K562 (cell line): Measurements from ENCODE around the gene CS. TPM values are rescaled to one million over a fixed set of nuclear protein-coding genes. Genes with fewer than 3 reads are reported as not detected.
A peak's percentile ranks its signal among the peaks of the same experiment; 100 is the strongest.

Experiments
- CBFB ChIP-seq: sonication (generic); formaldehyde crosslinking; IDR thresholded peaks from 2 replicates; pipeline ENCODE4 v1.4.0; 2020; ENCODE audit warnings: mild to moderate bottlenecking, missing genetic modification reagents
- EGR1 ChIP-seq: fragments of 450-650 bp; conservative IDR thresholded peaks from 2 replicates; pipeline ENCODE4 v1.6.1; 2017; ENCODE audit warnings: mild to moderate bottlenecking
- GATAD2A ChIP-seq: fragments of 450-650 bp; IDR thresholded peaks from 2 replicates; pipeline ENCODE4 v1.6.1; 2017
- MTF1 ChIP-seq: fragments of 250-450 bp; sonication (Bioruptor Pico); IDR thresholded peaks from 2 replicates; pipeline ENCODE4 v1.9.0; 2021; ENCODE audit warnings: moderate library complexity, mild to moderate bottlenecking, inconsistent platforms, borderline replicate concordance
- NR4A1 ChIP-seq, 2 experiments: fragments of 250-450 bp in 1 of 2; fragments of 450-650 bp in 1 of 2; sonication (Bioruptor Pico) in 1 of 2; IDR thresholded peaks; 2 replicates each; pipeline versions ENCODE4 v1.4.0 to v1.6.1; 2016 to 2020; ENCODE audit warnings: mild to moderate bottlenecking in 2 of 2, missing compliant biosample characterization in 1 of 2, missing genetic modification characterization in 1 of 2, moderate library complexity in 1 of 2
- POLR2A ChIP-seq: fragments of 450-650 bp; conservative IDR thresholded peaks from 2 replicates; pipeline ENCODE4 v1.6.1; 2016
- SMARCA5 ChIP-seq: fragments of 450-650 bp; IDR thresholded peaks from 2 replicates; pipeline ENCODE4 v1.6.1; 2016
- STAT6 ChIP-seq: sonication (generic); formaldehyde crosslinking; IDR thresholded peaks from 2 replicates; pipeline ENCODE4 v1.8.1; 2023; ENCODE audit warnings: mild to moderate bottlenecking, missing genetic modification reagents
- TAF1 ChIP-seq: IDR thresholded peaks from 2 replicates; pipeline ENCODE4 v1.6.1; 2011; ENCODE audit warnings: mild to moderate bottlenecking, low read length, moderate library complexity; ENCODE audit not compliant: insufficient read depth, control insufficient read depth, severe bottlenecking; ENCODE audit errors: extremely low read depth
- TAF9B ChIP-seq: fragments of 450-650 bp; IDR thresholded peaks from 2 replicates; pipeline ENCODE4 v1.6.1; 2018; ENCODE audit warnings: mild to moderate bottlenecking; ENCODE audit not compliant: partially characterized antibody
- USF2 ChIP-seq: sonication (generic); formaldehyde crosslinking; IDR thresholded peaks from 2 replicates; pipeline ENCODE4 v1.5.0; 2020; ENCODE audit warnings: missing genetic modification reagents
- ZMIZ1 ChIP-seq, 2 experiments: fragments of 150-350 bp in 1 of 2; IDR thresholded peaks; 2 replicates each; pipeline ENCODE4 v1.6.1; 2012 to 2016; ENCODE audit warnings: low read depth in 2 of 2, low read length in 2 of 2, mild to moderate bottlenecking in 1 of 2, moderate library complexity in 1 of 2
- ZNF143 ChIP-seq: sonication (generic); formaldehyde crosslinking; IDR thresholded peaks from 2 replicates; pipeline ENCODE4 v1.9.0; 2022; ENCODE audit warnings: mild to moderate bottlenecking, missing genetic modification reagents
- polyA plus RNA-seq, 8 experiments: library from polyadenylated mRNA; depleted of rRNA in 4 of 8; stranded (reverse) in 5 of 8; unstranded in 3 of 8; fragments of >200 nt; fragmentation: Nextera tagmentation in 2 of 8; fragmentation: Illumina TruSeq in 1 of 8; extraction: Ambion mirVana in 2 of 8; extraction: Trizol in 1 of 8; gene quantifications; 2 replicates each; pipeline versions ENCODE4 v1.2.1 to v1.2.3, GENCODE V29; 2011 to 2014; ENCODE audit warnings: inconsistent platforms in 1 of 8, missing spikeins in 1 of 8
- total RNA-seq, 7 experiments: library from RNA; depleted of rRNA in 6 of 7; stranded (reverse); fragments of >200 nt in 6 of 7; fragmentation: Illumina TruSeq in 2 of 7; extraction: Trizol in 2 of 7; gene quantifications; 2 replicates each; pipeline versions ENCODE4 v1.2.1 to v1.2.3, GENCODE V29; 2011 to 2021; ENCODE audit warnings: low replicate concordance in 1 of 7
- TF ChIP-seq, protein P1 (sequence below): sonication (generic); formaldehyde crosslinking; IDR thresholded peaks from 2 replicates; pipeline ENCODE4 v1.8.1; 2023; ENCODE audit warnings: missing genetic modification reagents, mild to moderate bottlenecking, borderline replicate concordance

Gene CS
- total and polyA plus RNA-seq, 9 of the 15 experiments (the other 6 are each of a cell fraction or from before 2014, with no cell fraction given): 99.9 to 390 (median 149) TPM

DNA sequence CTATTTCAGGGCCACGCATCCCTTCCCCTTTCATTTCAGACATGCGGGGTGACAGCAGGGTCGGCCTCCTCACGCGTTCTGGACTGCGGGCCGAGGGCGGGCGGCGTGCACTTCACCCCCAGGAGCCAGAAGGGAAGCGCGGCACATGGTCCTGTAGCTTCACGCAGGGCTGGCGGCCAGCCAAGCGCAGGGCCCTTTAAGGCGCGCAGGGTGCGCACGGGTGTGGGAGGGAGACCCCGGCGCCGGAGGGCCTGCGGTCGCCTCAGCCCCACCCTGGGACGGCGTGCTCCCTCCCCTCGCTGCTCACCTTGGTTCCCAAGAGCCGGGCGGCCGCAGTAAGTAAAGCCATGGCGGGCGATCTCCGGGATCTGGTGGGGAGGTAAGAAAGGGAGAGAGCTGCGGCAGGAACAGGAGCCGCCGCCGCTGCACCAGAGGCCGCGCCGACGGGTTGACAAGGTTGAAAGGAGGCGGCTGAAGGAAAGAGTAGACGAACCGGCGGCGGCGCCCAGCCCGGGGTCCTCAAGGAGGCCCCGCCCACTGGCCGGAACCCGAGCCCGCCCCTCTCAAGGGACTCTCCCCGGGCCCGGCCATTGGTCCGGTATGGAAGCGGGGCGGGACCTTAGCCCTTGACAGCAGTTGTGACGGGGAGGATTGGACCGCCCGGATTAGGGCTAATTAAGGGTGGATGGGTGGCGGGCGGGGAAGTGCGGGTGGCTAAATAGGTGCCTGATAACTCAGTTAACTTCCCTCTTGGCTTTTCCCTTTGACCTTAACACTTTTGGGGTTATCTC, at the start of gene CS (continued):
- TF ChIP-seq TAF1 (peak; percentile 57), GATAD2A (no peak), SMARCA5 (no peak), CBFB (CRISPR knock-in tag) (peak; percentile 89; the same call in 1 of the 2 replicates), EGR1 (peak; percentile 46), STAT6 (CRISPR knock-in tag) (no peak), NR4A1 (CRISPR knock-in tag; IDR thresholded peaks at IDR 0.05) (no peak), NR4A1 (tag; IDR thresholded peaks at IDR 0.05) (no peak), MTF1 (CRISPR knock-in tag) (no peak), TAF9B (no peak), USF2 (CRISPR knock-in tag) (no peak; the same call in 1 of the 2 replicates), POLR2A (peak; percentile 95), ZNF143 (CRISPR knock-in tag) (0 out of 2 replicates have a peak, but pooled peaks have one; percentile 25), ZMIZ1 (IDR thresholded peaks at IDR 0.05; ENCODE audit: low read depth in 2 of 2, low read length in 2 of 2) (no peak)
- TF ChIP-seq, protein P1, sequence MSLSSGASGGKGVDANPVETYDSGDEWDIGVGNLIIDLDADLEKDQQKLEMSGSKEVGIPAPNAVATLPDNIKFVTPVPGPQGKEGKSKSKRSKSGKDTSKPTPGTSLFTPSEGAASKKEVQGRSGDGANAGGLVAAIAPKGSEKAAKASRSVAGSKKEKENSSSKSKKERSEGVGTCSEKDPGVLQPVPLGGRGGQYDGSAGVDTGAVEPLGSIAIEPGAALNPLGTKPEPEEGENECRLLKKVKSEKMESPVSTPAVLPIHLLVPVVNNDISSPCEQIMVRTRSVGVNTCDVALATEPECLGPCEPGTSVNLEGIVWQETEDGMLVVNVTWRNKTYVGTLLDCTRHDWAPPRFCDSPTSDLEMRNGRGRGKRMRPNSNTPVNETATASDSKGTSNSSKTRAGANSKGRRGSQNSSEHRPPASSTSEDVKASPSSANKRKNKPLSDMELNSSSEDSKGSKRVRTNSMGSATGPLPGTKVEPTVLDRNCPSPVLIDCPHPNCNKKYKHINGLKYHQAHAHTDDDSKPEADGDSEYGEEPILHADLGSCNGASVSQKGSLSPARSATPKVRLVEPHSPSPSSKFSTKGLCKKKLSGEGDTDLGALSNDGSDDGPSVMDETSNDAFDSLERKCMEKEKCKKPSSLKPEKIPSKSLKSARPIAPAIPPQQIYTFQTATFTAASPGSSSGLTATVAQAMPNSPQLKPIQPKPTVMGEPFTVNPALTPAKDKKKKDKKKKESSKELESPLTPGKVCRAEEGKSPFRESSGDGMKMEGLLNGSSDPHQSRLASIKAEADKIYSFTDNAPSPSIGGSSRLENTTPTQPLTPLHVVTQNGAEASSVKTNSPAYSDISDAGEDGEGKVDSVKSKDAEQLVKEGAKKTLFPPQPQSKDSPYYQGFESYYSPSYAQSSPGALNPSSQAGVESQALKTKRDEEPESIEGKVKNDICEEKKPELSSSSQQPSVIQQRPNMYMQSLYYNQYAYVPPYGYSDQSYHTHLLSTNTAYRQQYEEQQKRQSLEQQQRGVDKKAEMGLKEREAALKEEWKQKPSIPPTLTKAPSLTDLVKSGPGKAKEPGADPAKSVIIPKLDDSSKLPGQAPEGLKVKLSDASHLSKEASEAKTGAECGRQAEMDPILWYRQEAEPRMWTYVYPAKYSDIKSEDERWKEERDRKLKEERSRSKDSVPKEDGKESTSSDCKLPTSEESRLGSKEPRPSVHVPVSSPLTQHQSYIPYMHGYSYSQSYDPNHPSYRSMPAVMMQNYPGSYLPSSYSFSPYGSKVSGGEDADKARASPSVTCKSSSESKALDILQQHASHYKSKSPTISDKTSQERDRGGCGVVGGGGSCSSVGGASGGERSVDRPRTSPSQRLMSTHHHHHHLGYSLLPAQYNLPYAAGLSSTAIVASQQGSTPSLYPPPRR: no peak
